NCI-H510A (cell line): ENCODE measurements around the gene PLXNC1.

ENCODE experiments used
- DNase-seq: peaks from one replicate; lab custom pipeline; 2025; lab: John Stamatoyannopoulos, UW

PLXNC1 gene

DNA sequence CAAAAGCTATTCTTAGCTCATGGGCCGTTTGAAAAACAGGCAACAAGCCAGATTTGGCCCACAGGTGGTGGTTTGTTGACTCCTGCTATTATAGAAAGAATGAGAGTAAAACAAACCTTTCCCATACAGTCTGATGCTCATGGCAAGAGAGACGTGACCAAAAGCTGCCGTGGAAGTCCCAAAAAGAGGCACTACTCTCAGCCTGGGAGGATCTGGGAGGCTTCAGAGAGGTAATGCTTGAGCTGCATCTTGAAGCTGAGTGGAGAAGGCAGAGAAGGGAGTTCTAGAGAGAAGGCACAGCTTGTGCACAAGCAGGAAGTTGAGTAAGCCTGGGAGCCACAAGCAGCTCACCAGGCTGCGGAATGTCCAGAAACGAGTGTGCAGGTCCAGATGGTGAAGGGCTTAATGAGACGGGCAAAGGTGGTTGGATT lies 9.6 kb downstream of the PLXNC1 start:
- no peak for DNase-seq

DNA sequence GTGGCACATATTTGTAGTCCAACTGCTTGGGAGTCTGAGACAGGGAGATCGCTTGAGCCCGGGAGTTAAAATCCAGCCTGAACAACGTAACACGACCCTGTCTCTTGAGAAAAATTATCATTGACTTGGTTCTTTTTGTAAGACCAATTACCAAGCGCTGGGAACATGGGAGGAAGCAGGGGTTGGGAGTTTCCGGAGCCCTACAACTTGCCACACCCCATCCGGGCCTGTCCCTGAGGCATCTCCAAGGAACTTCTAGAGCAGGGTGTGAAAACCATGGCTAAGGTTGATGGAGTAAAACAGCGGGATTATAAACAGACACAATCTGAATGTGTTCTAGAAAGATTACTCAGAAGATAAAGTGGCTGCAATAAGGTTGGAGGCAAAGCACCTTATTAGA lies 10.3 kb downstream of the PLXNC1 start:
- DNase-seq = no peak

DNA sequence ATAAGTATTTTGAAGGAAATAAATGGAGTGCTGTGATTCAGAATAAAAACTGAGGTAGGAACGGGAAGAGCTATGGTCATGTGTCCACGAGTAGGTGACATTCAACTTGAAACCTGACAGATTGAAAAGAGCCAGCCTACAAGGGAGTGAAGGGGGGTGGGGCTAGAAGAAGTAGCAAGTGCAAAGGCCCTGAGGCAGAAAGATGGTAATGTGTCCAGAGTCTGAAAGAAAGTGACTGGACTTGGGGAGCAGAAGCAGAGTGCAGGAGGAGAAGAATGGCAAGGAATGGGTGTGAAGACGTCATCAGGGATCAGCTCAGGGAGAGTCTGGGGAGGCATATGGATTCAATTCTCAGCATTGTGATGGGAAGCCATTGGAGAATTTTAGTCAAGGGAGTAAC lies 13.7 kb downstream of the PLXNC1 start:
- DNase-seq = no peak

DNA sequence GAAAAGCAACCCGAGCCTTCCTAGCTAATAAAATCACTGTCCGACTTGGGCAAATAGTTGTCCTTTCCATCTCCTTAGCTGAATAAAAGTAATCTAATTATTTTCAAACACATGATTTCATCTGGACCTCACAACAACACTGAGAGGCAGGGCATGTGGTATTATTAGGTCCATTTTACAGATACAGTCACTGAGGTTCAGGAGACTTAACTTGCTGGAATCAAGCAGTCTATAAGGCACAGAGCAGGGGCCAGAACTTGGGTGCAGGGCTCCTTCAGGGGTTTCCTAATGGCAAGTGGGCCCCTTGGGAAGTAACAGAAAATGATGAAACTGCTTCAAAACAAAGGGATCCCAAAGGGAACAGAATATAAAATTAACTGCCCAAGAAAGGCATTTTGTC lies 15.5 kb downstream of the PLXNC1 start:
- no peak for DNase-seq

DNA sequence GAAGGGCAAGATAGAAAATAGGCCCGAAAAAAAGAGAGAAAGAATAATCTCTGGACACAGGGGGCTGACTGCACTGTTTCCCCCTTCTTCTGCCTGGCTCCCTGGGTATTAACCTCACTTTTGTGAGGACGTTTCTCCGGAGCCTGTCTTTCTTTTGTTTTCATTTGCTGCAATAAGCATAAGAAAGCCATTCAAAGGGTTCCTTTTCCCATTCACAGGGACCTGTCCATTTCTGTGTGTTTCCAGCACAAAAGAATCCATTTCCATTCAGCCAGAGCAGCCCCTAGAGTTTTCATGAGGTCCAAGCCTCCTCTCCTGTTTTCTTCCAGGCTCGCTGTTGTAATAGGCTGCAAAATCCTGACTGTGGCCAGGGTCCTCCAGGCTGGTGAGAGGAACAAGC lies 16.8 kb downstream of the PLXNC1 start:
- DNase-seq = no peak

DNA sequence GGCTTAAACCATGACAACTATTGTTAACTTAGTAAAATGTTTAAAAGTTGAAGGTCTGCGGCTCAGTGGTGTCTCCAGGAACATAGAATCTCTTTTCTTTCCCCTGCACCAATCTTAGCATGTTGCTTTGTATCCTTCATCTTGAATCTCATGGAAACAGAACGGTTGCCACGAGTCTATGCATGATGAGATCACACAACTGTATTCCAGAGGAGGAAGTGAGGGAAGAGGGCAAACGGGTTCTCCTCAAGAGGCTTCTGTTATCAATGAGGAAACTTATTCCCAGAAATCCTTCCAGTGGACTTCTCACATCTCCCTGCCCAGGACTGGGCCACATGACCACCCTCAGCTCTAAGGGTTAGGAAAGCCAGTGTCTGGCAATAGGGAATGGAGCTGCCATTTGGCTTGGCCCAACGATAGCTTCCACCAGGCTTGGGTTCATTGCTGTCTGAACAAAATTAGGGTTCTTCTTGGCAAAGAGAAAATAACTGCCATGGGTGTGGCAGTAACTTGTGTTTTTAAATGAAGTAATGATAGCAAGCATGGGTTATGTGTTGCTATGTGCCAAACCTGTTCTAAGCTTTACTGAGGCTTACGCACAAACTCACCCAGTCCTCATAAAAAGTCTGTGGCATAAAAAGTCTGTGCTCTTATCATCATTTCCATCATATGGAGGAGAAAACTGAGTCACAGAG lies 17.4 kb downstream of the PLXNC1 start:
- no peak for DNase-seq

DNA sequence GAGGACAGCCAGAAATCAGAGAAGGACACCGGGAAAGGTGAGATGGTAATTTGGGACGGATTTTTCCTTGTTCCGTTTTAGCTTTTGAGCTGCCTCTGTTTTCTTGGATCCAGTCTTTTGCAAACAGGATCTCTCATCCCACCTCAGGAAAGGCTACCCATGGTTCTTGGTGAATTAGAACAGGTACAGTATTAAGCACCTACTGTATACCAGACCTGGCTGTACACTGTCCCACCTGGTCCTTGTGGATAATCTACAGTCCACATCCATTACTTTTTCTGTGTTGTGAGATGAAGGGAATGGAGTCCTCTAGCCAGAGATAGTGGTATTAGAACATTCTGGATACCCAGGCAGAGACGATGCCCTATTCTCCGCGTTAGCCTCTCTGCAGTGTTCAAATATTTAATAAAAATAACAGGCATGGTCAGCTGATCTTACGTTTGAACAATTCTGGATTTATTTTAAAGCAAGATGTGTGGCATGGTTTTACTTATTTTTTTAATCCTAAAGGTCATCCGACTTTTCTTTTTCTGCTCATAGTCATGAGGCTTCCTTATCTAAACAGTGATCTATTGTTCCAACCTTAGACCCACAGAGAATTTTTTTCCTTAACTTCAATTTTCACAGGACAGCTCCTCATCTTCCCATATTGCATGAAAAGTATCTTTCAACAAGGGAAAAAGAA lies 18.8 kb downstream of the PLXNC1 start:
- DNase-seq = no peak

DNA sequence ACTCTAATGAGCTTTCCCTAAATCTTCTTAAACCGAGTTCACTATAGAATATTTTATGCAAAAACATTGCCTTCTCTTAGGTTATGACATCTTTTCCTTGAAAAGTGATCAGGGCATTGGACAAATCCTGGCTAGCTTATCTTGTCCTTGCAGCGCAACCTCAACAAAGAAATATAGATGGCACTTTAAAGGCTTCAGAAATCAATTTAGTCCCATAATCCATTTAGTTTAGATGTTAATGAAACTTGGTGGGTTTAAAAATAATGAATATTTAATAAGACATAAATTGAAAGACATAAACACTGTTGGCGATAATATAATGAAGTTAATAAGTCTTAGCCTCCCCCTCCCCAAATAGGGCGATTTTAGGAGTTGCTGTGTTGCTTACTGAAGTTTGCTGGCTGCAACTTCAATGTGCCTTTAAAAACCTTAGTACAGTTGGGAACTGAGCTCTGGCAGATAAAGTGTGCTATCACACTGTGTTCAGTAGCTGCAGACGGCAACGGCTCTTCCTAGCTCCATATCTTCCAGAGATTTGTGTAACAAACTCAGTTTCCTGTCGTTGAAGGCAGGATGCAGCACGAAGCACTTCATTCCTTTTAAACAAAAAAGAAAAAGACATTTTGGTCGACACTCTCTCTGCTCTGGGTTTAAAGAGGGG lies 19.5 kb downstream of the PLXNC1 start:
- DNase-seq = no peak

DNA sequence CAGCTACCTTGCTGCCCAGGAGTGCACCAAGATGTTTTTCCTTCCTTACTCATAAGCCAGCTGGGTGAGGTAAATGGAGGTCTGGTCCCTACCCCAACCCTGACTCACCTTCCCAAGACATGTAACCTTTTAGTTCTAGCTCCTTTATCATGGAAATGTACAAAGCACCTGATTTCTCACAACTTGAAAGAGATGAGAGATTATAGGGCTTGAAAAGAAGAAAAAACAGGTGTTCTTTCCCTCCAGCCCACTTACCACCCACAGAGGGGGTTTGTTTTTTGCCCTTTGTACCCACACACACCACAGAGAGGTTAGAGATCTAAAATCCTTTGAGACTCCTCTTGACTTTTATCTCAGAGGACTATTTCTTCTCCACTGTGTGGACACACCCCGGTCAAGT lies 21.1 kb downstream of the PLXNC1 start:
- DNase-seq = no peak

DNA sequence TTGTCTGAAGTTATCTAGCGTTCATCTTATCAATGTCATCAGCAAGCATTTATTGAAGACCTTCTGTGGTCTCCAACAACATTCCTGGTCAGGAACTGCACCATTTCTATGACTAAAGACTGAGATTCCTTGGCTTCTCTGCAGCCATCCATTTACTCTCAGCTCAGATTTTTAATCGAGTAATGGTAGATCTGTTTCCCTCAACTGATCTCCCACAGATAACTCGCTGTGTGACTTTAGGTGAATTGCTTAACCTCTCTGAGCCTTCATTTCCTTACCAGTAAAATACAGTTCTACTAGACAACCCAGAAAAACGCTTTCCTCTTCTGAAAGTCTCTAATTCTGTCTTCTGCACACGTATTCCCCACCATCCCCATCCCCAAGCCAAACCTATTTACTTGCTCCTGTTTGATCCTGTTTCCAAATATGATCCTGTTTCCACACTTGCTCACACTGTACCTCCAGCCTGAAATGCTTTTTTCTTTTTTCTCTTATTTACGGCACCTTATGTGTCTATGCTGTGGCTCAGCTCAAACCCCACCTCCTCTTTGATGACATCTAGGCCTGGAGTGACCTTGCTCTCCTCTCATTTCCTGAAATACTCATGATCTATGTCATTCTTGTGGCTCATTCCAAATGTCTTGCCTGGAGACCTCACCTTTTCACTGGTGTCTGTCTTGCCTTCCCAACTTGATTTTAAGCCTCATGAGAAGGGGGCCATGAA lies 21.8 kb downstream of the PLXNC1 start:
- DNase-seq = no peak

DNA sequence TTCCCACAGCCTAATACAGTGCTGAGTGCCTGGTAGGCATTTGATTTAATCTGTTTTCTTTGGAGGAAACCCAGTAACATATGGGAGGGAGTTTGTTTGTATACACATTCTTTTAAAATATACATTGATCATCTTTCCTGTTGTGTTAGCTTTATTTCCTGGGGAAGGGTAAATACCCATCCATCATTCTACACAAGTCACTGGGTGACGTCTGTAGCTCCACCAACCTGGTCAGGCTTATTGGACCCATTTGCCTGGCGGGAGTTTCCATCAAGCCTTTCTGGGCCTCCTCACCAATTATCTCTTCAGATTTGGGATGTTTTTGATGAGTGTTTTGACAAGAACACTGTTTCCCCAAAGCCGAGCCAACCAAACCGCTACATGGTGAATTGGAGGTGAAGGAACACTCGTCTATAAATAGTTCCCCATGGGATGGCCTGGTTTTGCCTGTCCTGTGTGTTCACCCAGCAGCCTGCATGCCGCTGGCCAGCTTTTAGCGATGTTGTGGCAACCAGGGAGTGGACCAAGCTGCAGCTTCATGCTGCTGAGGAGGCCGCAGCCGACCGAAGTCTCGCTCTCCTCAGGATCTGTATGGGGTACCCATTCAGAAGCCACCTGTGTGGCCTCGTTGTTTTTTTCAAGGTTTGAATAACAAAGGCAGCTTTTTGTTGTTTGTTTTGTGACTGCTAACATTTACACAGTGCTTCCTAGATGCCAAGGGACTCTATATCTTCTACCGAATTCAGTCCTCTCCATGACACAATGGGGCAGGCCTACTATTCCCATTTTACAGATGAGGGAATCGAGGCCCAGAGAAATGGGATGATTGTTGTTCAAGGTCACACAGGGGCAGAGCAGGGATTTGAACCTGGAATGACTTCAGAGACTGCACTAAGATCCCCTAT lies 22.6 kb downstream of the PLXNC1 start:
- DNase-seq = no peak

DNA sequence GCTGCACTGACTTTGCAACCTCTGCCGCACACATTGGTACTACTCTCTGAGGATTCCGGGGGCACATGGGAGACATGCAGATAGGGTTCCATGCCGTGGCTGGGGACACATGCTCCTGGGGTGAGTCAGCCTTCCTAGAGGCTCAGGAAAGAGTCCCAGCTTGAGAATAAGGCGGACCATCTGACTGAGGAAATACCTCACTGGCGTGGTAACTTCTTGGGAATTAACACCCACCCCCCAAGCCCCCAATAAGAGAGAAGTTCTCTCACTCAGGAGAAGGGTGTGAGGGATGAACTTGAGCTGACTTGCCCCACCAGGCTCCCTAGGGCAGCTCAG lies 23.2 kb downstream of the PLXNC1 start:
- DNase-seq = no peak

DNA sequence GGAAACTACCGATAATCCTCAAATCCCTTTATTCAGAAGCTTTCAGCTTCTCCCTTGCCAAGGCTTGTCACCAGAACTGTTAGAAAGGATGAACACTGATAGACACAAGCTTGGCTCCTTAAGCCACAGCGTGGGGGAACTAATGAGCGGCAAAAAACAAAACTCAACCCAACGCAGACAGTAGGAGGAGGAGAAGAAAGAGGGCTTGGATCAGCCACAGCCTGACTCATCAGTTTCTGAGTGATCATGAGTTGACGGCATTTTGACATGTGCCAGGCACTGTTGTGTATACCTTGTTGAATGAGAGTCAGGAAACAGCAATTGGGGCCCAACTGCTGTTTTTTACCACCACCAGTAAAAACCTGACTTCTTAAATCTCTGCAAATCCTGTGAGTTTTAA lies 23.7 kb downstream of the PLXNC1 start:
- no peak for DNase-seq

DNA sequence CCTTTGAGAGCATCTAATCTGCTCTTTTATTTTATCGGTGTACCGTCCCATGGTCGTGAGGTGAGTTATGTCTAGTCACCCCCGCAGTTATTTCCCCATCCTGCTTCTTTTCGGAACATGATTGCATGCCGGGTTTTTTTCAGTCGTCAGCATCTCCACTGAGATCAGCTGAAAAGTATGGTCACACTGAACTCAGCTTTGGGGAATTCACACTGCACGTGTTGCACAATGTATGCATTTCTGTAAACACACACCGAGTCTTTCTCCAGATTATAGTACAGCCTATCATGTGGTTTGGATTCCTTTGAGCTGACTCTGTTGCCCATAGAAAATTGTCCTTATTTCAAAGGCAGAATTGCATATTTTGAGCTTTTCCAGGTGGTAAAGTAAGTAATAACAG lies 24.6 kb downstream of the PLXNC1 start:
- DNase-seq = no peak

DNA sequence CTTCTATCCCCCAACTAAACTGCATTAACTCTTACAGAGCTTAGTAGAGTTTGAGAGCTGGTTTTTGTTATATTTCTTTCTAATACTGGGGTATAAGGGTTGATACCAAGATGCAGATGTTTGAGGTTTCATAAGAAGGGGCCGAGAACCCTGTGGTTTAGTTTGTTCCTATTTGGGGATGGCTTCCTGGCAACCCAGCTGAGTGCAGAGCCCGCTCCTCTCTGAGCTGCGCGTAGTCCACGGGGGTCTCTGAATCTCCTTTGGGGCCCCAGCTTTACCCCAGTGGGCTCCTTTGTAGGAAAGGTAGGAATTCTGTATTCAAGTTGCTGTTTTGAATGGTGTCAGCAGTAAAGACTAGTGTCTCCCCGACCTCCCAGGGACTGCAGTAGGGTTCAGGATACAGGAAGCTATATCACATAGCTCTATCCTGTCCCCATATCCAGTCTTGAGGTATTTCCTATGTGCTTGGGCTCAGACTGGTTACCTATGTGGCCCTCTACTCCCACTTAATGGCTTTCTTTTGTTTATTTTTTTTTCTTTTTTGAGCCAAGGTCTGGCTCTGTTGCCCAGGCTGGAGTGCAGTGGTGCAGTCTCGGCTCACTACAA lies 25.4 kb downstream of the PLXNC1 start:
- no peak for DNase-seq

DNA sequence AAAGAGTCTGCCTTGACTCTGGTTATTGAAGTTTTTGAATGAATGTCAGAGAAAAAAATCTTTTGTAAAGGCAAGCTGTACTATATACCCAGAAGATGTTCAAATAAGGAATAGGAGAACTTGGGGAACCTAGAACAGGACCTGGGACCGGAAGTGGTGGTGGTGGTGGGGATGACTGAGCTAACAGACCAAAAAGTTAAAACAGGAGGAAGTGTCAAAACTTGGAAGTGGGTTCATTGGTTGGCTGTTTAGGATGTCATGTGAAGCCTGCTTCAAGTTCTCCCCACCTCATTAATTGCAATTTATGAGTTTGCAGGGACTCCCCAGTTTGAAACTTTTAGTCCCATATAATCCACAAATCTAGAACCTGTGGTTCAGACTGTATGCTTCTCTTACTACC lies 26.2 kb downstream of the PLXNC1 start:
- DNase-seq = no peak

DNA sequence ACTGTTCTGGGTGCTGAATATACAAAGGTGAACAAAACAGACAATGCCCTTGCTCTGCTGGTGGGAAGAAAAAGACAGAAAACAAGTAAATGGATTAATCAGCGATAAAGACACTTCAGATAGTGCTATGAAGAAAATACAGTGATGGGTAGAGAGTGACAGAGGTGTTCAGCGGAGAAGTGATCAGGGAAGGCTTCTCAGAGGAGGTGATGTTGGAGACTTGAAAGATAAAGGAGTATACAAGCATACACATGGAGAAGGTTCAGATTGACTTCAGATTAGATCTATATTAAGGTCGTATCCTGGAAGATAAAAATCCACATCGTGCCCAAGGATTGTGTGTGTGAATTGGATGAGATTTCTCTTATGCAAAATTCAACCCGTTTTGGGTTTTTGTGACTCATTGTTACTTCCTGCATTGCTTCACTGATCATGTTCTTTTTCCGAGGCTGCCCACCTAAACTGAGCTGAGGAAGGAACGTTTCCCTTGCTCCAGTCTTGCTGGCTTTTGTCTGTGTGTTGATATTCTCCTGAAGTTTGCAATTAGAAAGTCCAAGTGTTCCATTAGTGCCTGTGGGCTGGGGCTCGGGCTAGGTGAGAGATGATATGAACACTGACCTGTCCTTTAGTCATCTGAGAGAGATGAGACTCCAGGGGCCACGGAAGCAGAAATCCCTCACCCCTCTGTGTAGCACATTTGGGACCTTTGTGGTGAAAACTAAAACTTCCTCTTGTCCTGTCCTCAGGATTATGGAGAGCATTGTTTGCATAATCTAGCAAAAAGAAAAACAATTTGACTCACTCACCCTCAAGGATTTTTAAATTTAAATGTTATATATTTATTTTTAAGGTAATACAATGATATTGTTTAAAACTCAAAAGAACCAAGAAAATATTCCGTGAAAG lies 27.6 kb downstream of the PLXNC1 start:
- DNase-seq = no peak

DNA sequence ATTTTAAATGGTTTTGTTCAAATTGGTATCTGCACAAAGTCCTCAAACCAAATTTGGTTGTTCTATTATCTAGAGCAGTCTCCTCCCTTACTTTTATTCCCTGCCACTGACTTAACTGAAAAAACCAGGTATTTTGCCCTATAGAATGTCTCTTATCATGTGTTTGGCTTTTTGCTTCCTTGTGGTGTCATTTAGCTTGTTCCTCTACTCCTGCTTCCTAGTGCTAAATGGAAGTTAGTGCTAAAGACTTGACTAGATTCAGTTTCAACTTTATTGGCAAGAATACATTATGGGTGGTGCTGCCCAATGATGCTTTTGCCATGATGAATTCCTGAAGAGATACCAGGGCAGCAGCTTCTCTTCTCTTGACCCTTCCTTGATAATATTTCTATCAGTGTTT lies 29.7 kb downstream of the PLXNC1 start:
- DNase-seq = no peak

DNA sequence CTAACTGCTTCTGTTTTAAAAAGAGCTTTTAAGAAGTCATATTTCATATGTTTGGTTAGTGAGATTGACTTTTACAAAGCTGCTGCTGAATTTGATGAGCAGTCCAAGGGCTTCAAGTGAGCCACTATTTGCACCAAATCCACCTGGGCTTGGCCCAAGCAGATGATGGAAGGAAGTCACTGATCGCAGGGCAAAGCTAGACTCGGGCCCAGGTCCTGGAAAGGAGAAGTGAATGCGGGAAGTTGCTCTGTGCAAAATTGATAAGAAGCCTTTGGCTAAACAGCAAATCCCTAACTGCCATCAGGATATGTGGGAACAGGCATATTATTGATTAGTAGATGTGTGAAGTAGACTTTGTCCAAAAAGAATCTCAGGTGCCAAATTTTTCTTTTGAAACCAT lies 30.5 kb downstream of the PLXNC1 start:
- no peak for DNase-seq

DNA sequence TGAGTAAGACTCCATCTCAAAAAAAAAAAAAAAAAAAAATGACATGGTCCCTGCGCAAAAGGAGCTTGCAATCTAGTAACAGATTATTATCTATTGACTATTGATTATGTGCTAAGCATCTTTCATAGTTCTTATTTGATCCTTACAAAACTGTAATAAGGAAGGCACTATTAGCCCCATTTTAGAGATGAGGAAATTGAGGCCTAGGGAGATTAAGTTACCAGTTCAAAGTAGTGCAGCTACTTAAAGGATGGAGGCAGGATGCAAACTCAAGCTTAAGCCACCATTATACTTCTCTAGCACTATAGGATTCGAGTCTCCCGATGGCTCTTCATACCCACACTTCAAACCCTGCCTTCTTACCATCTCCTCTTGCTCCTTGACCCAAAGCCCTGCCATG lies 31.3 kb downstream of the PLXNC1 start:
- DNase-seq = no peak
